Subcutaneous adipose tissue (tissue), 4 donors: ENCODE measurements around the gene FYCO1. TPM values are rescaled to one million over a fixed set of nuclear protein-coding genes. Genes with fewer than 3 reads are reported as not detected.

Experiments
- CTCF ChIP-seq: fragments of 450-650 bp; IDR thresholded peaks from one replicate; pipeline ENCODE4 v1.5.1; 2016; ENCODE audit warnings: low read depth, mild to moderate bottlenecking, control low read depth, antibody characterized with exemption, moderate library complexity
- total RNA-seq, 4 donors: library from RNA; depleted of rRNA; stranded (reverse); fragments of >200 nt; gene quantifications; one replicate each; pipeline ENCODE4 v1.1.0, GENCODE V29; 2016

The FYCO1 gene
- total RNA-seq, 4 donors from 2014 or later: 36.7 to 46.7 (median 43.6) TPM

DNA sequence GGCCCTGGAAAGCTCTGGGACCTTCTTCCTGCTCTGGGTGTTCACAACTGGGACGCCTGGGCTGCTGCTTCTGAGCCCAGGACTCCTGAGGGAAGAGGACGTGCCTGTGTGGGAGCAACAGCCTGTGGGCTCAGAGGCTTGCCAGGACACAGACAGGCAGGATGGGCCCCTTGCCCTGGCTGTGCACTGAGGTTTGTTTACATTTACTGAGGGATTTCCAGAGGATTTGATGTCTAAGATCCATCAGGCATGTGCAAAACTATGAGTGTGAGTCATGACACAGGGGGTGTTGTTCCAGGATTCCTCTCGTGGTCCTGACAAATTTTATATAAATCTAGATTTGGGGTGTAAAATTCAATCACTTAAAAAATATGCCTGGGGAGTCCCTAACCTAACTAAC lies 98.7 kb downstream of the FYCO1 start:
- TF ChIP-seq CTCF: no peak

DNA sequence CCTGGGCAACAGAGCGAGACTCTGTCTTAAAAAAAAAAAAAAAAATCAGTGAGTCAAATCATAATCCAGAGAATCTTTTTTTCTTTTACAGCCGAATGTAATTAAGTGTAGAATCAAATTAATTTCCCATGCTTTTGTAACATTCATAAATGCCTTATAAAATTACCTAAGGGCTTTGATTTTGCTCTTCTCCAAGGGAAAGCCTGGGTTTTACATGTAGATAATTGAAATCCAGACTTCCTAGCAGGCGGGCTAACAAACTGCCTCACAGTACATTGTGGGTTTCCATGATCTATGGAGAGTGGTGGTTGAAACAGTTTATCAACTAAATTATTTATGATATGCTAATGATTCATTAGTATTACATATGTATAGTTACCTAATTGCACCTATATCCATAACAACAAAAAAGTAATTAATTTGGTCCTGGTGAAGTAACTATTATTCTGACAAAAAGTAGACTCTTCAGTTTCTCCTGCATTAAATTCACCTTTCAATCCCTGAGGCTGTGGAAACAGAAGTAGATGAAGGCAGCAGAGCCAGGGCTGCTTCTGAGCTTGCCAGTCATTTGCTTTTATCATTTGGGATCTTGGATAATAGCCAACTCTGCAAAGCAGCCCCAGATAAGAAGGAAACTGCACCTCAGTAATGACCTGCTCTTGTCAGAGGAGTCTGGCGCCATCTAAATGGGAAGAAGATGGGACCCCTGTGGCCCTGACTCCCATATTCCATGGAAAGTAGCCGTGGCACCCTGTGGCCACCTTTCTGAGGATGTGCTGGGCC lies 99.7 kb downstream of the FYCO1 start:
- no peak for TF ChIP-seq CTCF

GRCh38 chr3:45894015-45894414 lies 101.6 kb downstream of the FYCO1 start:
- TF ChIP-seq CTCF: no peak

GRCh38 chr3:45892161-45892560 lies 103.5 kb downstream of the FYCO1 start:
- no peak for TF ChIP-seq CTCF

- no peak for TF ChIP-seq CTCF
Measured at GRCh38 chr3:45890405-45890804, 105.2 kb downstream of the FYCO1 start.

DNA sequence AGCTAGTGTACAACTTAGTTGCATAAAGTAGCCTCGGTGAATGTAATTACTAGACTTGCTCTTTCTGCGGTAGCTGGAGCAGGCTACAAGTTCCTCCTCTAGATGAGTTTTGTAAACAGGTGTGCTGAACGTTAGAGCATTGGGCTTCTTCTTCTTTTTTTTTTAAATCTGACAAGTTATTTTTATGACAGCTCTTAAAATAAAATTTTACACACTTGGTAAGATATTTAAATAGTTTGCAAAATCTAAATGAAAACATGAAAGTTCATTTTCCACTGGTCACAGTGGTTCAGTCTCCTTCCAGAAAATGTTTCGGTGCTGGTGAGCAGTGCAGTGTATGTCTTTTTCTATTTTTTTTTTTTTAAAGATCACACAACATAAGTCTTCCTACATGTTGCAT lies 106.3 kb downstream of the FYCO1 start:
- TF ChIP-seq CTCF: no peak

GRCh38 chr3:45887759-45888511 lies 107.7 kb downstream of the FYCO1 start:
- no peak for TF ChIP-seq CTCF
